HG03103 (cell line): ENCODE measurements around the gene RAB37.

Experiments
- ATAC-seq: cut with Tn5 transposase; IDR thresholded peaks from one replicate; pipeline ENCODE4 v1.9.1; 2021; ENCODE audit warnings: low read depth; ENCODE audit not compliant: unreplicated experiment

The RAB37 gene

DNA sequence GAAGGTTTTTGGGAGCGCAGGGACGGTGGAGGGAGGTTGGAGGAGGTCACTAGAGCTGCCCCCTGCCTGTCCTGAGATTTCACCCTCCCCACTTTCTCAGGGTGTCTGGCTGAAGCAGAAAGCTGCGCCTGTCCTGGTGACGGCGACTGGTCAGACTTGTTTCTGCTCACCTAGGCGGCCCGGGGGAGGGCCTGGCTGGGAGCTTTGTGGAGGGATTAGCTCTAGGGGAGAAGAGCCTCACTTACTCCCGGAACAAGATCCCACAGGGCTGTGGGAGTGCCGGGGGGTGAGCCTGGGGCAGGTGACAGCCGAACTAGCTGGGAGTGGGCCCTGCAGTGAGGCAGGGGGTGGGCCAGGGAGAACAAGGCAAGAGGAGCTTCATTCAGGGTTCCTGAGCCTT is 22.9 kb downstream of the RAB37 start:
- ATAC-seq, result no peak

DNA sequence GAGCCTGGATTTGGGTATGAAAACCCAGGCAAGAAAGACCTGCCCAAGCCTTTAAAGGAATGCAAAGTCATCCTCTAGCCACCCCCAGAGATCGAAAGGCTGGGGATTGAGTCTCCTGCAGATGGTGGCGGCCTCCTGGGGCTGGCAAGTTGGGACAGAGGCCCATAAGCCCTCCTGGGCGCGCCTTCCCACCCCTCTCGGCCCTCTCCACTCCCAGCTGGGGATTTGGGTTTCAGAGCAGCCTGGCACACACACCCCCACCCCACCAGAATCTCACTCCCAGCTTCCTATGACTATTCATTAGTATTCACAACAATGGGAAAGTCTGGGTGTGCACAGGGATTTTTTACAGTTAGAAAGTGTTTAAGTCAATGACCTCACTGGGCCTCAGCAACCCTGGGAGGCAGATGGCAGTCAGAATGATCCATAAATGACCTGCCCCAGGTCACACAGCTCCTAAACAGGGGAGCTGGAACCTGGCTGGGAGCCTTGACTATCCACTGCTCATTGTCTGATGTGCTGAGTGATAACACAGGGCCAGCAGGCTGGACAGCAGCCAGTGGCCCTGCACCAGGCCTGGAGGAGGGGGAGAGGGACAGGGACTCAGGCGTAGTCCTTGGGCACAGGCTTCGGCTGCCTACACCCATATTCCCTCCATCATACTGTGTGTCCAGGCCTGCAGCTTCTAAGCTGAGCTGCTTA is 23.5 kb downstream of the RAB37 start:
- no peak for ATAC-seq

DNA sequence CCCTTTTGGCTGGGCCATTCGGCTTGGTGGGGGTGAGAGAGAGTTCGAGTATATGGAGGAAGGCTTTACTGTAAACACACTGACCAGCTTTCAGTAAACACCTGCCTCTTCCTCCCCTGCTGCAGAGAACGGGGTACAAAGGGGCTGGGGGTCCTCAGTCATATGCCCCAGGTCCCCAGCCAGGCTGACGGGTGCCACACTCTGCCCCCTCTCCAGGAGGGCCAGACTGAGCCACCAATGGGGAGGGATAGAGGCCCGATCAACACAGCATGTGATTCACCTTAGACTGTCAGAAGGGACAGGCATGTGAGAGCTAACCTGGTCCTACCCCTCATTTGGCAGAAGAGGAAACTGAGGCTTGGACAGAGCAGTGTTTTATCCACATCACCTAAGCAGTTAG is 24.4 kb downstream of the RAB37 start:
- ATAC-seq, result no peak

DNA sequence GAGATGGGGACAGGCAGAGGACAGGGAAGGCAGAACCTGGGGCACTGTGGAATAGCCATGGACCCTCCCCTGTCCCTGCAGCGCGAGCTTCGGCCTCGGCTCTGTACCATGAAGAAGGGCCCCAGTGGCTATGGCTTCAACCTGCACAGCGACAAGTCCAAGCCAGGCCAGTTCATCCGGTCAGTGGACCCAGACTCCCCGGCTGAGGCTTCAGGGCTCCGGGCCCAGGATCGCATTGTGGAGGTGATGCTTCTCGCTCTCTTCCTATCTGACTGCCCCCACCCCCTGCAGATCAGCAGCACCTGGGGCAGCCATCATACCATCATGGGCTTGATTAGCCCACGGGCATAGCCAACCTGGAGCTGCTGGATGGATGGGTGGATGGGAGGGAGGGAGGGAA is 24.9 kb downstream of the RAB37 start:
- no peak for ATAC-seq

DNA sequence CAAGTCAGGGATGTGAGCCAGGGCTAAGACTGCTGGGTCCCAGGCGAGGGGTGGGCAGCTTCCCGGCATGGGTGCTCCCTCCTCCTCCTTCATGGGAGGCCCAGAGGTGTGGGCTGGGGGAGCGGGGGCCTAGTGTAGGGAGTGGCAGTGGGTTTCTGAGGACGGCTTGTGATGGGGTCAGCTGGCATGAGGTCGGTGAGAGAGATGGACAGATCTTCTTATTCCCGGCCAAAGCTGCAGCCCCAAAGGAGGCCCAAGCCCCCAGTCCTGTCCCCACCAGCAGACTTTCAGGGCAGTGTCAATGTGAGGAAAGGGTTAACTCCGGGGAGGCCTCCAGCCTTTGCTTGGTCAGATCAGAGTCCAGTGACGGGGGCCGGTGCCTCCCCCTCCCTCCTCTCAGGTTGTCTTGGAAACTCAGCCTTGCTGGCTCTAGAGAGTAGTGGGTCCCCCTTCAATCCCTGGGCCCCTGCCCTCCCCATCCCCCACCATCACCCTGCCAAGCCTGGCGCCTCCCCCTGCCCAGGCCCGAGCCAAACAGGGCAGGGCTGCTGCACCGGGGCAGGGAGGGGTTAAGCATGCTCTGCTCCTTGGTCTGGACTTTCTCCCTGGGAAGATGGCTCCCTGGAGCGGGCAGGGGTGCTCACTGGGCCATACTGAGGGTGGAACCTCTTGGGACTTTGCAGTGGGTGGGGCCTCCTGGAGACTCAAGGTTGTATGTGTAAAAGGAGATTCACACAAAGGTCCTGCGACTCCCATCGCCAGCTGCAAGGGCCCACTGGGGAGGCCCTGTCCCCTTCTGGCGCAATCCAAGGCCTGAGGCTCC is 26.7 kb downstream of the RAB37 start:
- ATAC-seq, result no peak

DNA sequence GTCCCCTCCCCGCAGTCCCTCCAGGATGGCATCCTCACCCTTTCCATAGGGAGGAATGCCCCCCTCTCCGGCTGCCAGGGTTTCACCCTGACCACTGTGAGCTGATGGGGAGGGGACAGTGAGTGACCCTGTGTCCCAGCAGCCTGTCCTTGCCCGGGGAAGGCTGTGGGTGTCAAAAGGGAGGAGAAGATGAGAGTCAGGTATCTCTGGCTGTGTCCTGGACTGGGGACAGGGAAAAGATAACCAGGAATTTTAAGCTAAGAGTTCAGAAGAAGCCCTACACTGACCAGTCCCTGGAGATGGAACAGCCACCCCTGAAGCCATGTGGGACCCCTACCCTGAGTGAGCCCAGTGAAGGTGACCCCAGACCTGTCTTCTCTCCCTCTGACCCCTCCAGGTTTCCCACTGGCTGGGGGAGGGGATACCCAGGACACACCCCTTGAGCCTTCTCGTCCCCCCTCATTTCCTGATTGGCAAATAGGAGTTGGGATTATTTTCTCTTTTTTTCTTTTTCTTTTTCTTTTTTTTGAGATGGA is 27.8 kb downstream of the RAB37 start:
- no peak for ATAC-seq

DNA sequence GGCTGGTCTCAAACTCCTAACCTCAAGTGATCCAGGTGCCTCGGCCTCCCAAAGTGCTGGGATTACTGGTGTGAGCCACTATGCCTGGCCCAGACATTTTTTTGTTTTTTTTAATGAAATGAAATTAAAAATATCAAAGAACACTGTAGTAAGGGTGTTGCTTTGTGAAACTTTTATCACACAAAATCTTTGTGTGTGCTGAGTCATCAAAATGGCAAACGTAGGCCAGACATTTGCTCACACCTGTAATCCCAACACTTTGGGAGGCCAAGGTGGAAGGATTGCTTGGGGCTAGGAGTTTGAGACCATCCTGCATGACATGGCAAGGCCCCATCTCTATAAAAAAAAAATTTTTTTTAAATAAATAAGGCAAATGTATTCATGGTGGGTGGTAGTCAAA is 29.4 kb downstream of the RAB37 start:
- ATAC-seq, result no peak

DNA sequence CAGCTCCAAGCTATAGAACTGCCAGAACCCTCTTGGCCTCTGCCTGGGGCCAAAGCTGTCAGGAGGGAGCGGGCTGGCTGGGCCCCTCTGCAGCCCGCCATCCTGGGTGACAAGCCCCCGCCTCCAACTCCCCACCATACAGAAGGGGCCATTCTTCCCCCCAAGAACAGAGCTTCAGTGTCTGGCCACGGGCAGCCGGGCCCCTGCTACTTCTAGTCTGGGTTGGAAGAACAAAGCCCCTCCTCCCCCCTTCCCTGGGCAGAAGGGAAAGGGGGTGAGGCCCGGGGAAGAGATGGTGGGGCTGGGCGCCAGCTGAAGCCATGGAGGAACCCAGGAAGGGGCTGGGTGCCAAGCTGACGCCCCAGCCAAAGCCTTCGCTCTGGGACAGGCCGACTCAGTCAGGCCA is 30.1 kb downstream of the RAB37 start:
- no peak for ATAC-seq

DNA sequence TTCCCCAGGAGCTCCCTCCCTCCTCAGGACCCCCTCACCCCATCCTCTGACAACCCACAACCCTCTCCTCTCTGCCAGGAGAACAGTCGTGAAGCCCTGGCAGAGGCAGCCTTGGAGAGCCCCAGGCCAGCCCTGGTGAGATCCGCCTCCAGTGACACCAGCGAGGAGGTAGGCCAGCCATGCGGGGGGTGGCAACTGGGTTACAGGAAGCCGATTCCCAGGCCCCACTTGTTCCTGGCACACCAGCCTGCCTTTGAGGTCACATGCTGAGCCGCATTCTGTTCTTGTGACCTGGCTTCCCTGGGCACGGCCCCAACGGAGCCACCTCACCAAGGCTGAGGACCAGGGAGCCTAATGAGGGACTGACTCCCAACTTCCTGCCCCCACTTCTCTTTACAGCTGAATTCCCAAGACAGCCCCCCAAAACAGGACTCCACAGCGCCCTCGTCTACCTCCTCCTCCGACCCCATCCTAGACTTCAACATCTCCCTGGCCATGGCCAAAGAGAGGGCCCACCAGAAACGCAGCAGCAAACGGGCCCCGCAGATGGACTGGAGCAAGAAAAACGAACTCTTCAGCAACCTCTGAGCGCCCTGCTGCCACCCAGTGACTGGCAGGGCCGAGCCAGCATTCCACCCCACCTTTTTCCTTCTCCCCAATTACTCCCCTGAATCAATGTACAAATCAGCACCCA is 31.2 kb downstream of the RAB37 start:
- ATAC-seq, result no peak

DNA sequence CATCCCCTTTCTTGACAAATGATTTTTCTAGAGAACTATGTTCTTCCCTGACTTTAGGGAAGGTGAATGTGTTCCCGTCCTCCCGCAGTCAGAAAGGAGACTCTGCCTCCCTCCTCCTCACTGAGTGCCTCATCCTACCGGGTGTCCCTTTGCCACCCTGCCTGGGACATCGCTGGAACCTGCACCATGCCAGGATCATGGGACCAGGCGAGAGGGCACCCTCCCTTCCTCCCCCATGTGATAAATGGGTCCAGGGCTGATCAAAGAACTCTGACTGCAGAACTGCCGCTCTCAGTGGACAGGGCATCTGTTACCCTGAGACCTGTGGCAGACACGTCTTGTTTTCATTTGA is 31.7 kb downstream of the RAB37 start:
- ATAC-seq, result no peak

DNA sequence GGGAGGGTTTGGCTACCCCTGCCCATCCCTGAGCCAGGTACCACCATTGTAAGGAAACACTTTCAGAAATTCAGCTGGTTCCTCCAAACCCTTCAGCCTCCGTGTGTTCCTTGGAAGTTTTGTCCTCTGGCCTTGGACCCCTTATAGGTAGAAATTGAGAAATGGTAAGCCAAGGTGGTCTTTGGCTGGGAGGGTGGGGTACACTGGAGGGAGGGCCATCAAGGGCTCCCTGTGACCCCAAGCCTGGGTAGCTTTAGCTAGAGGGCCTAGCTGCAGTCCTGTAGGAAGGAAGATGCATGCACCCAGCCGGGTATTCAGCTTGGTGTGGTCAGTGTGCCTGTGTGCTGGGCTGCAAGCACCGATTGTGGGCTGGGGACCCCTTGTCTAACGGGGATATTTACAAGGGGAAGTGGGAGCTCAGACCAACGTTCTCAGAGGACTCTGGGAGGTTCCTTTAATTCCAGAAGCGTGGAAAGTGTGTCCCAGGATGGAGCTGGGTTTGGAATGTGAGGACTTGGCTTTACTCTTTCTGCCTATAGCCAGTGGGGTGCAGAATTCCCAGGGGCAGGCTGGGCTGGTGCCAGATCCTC is 32.3 kb downstream of the RAB37 start:
- ATAC-seq, result no peak

DNA sequence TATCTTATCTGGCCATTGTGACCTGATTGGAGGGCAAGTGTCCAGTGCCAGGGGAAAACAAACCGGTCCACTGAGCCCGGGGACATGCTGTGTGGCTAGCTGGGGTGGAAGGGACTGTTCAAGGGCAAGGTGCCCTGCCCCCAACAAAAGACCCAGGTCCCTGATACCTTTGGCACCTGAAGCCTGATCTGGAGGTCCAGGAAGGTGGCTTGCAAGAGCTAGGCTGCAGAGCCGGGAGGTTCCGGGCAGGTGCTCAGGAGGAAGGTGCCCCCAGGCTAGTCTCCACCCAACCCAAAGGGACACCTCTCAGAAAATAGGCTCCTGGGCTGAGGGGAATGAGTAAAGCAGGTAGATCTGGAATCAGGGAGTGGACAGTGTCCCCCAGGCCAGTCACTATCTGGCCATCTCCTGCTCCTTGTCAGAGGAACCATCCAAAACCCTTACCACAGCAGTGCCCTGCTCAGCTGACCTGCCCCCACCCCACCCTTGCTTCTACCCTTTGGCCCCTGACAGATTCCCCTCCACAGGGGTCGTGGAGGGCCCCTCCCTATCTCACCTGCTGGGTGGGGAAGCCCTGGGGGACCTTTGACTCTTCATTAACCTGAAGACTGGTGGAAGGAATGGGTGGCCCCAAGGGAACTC is 32.9 kb downstream of the RAB37 start:
- ATAC-seq, result no peak

DNA sequence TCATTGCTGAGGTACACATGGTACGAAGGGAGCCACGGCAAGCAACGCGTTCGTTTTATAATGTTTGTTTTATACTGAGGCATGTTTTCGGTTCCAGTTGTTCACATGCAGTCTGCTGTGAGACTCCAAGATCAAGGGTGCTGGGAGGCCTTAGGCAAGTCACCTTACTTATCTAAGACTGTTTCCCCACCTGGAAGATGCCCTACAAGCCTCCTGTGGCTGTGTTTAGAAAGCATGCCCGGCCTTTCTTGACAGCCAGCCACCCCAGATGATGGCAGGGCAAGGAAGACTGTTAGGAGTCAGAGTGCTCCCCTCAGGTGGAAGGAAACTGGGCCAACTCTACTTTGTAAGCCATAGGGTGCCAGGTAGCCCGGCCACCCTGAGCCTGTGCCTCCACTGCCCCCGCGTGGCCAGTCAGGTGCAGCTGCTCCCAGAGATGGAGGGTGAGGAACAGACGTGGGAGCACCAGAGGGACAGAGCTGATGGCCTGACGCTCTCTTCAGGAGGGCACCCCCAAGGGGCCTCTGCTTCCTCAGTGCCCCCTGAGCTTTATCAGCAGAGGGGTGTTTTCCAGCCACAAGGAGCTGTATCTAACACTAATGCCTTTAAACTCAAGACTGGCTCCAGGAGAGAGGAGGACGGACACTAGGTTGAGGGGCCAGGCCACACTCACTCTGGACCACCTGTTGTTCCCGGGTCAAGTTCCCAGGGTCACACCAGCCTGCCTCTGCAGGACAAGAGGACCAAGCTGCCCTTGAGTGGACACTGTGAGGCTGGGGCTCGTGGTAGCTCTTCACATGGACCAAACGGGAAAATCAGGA is 33.7 kb downstream of the RAB37 start:
- no peak for ATAC-seq

DNA sequence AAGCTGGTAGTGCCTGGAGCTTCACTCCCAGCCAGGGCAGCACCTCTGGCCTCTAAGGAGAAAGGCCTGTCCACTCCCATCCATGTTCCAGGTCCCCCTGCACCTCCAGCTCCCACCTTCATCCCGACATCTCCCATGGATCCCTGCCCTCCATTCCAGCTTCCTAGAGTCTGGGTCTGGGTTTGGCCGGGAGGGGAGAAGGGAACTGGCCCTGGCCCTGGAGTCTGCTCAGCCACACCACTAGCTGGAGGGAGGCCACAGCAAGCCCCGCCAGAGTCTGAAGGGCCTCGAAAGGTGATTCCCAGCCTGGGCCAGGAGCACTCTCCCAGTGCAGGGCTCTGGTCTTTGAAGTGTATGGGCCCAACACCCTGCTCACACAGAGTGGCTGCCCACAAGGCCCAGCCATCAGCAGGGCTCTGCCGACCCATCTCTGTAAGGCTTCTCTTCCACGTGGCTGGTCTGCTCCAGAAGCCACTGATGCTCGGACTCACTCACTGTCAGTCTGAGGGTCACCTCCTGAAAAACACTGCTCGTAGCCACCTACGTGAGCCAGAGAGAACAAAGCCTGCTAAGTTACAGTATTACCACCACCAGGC is 34.4 kb downstream of the RAB37 start:
- no peak for ATAC-seq

DNA sequence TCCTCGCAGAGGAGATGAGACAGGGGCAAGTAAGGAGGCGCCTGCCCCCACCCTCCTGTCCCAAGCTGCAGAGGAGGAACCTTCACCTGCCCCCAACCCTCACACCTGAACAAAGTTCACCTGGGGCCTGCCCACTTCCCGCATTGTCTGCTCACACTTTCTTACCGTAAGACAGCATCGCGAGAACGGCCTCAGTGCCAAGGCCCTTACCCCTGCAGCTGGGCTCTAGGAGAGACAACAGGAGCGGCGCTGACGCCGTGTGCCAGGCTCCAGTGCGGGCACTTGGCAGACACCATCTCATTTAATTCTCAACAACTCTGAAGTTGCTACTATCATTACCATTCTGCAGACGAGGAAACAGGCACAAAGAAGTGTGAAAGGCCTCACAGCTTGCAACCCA is 35.0 kb downstream of the RAB37 start:
- no peak for ATAC-seq

DNA sequence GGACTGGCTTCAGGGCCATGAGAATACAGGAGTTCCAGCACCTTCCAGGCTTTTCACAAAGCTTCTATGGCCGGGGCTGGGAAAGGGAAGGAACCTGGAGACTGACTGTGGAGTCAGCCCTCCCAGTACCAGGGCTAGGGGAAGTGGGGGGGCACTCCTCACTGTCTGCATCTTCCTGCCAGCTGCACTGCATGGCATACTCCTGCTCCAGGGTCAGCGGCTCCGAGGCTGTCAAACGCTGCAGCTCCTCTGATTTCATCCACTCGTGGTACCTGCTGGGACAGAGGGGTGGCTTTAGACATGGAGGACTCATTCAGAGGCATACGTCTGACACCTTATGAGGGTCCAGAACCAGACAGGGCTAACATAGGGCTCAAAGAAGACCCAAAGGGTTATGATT is 36.4 kb downstream of the RAB37 start:
- no peak for ATAC-seq

DNA sequence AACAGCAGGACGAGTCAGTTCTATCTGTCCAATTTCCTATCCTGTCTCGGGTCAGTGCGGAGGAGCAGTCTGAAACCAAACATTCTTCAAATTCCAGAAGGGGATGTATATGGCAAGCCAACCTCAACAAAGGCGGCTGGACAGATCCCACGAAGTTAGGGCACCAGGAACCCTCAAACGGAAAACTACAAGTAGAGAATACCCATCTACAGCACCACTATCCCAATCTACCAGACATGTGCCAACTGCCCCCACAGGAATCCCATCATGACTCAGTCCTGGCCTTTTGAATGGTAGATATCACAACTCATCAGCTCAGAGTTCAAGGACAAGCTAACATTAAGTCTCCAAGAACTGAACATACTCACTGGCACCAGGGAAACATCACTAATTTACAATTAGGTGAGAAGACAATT is 36.8 kb downstream of the RAB37 start:
- no peak for ATAC-seq

DNA sequence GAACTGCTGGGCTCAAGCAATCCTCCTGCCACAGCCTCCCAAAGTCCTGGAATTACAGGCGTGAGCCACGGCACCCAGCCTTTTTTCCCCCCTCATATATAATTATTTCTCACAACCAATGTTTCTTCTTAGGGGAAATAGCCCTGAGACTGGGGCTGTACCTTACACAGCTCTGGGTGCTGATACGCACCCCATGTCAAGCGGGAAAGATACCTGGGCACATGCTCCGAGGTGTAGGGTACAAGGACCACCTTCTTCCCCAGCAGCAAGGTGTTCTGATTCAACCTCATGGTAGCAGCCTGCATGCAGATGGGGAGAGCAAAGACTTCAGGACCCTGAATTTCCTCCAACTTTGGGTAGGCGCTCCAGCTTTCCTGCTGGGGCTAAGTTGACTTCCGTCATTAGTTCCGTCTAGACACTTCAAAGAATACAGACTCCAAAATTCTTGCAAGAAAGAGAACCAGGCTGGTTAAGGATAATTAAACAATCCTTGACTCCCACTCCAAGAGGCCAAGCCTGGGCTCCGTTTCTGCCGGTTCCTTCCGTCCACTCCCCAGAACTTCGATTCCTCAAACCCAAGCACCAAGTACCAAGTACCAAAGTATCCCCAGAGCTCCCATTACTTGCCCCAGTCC is 38.5 kb downstream of the RAB37 start:
- no peak for ATAC-seq
